ENCODE measurements around the gene ST6GALNAC4.

GRCh38 chr9:127943731-127944144, 26.9 kb upstream of the ST6GALNAC4 start:
- TF ChIP-seq POLR2AphosphoS5 (IDR thresholded peaks at IDR 0.05) = no peak
- TF ChIP-seq CTCF (IDR thresholded peaks at IDR 0.05) = peak; percentile 91 to 96 (median 94)
- no peak for TF ChIP-seq POLR2A (IDR thresholded peaks at IDR 0.05)
